Measurements from ENCODE around the gene RPS19BP1. TPM values are rescaled to one million over a fixed set of nuclear protein-coding genes. Genes with fewer than 3 reads are reported as not detected.

The RPS19BP1 gene
- total RNA-seq, 2 experiments from 2014 or later, result 65.8 to 69.7 TPM

DNA sequence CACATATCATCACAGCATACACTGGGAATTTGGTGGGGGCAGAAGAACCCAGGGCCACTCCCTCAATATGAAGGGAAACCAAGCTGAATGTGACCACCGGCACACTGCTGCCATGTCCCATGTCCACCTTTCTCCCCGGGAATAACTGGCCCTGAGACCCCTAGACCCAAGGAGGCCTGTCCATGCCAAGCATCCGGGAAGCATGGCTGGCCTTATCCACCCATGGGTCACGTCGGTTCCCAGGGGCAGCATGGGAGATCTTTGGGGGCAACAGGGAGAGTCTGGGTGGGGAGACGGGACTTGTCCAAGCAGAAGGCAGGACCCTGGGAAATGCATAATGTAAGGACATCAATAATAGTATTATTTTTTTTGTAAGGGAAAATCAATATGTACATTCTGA, 40.9 kb downstream of the RPS19BP1 start:
- Mint-ChIP-seq H3K4me3 (no peak overlapping the region), H3K9me3 (no peaks in the 10 kb centered on the region), H3K27ac (no peak overlapping the region), H3K36me3 (ENCODE audit: low read depth) (no peaks in the 10 kb centered on the region), H3K27me3 (no peaks in the 10 kb centered on the region), H3K4me1 (ENCODE audit: low read depth) (peaks cover 17% of the 10 kb centered on the region)
- peaks cover 29% of the 10 kb centered on the region for H3K4me1 ChIP-seq (ENCODE audit: insufficient read depth, low read length)
- no peak for TF ChIP-seq CTCF (IDR thresholded peaks at IDR 0.05)
- POLR2A ChIA-PET, result interaction anchor here (1.6 to 2.9 kb wide), 2 partner anchors 29 to 172 kb away, joined by 5 to 18 read pairs; partner anchors contain the start of genes ATF4 and RPL3
- CTCF ChIA-PET, result no interaction called here
- ATAC-seq (ENCODE audit: poor library complexity) (no peak), DNase-seq (no peak)
- no peak overlapping the region for H3K27ac ChIP-seq (ENCODE audit: low read depth in 1 of 2, low read length in 2 of 2)
- H3K4me3 ChIP-seq (ENCODE audit: low read length), result no peak overlapping the region
- intact Hi-C loops (cut with DNase I, micrococcal nuclease), result loop anchor here in 1 of 2 experiments (5.0 kb wide), 1 partner anchor 531 kb away; no protein-coding TSS in a partner anchor
- H3K27me3 ChIP-seq (ENCODE audit: control insufficient read depth in 1 of 2, insufficient read depth in 2 of 2, low read length in 2 of 2), result no peaks in the 10 kb centered on the region
- no peaks in the 10 kb centered on the region for H3K36me3 ChIP-seq (ENCODE audit: insufficient read depth, low read length)
- H3K9me3 ChIP-seq (ENCODE audit: control insufficient read depth in 1 of 2, insufficient read depth in 1 of 2, low read length in 2 of 2), result no peaks in the 10 kb centered on the region

GRCh38 chr22:39490966-39491680, 41.4 kb downstream of the RPS19BP1 start:
- DNase-seq (no peak), ATAC-seq (ENCODE audit: poor library complexity) (no peak)
- ChIA-PET POLR2A (interaction anchor here (1.2 to 2.9 kb wide), 4 partner anchors 11 to 172 kb away, joined by 4 to 18 read pairs (median 6); partner anchors contain the start of genes ATF4, MIEF1 and RPL3), CTCF (interaction anchor here (1.0 to 1.6 kb wide), 2 partner anchors 9 to 39 kb away, joined by 3 to 15 read pairs; no protein-coding TSS in a partner anchor)
- H3K9me3 Mint-ChIP-seq, result no peaks in the 10 kb centered on the region
- H3K36me3 Mint-ChIP-seq (ENCODE audit: low read depth), result no peaks in the 10 kb centered on the region
- Histone ChIP-seq H3K4me3 (ENCODE audit: low read length) (no peak overlapping the region), H3K27ac (ENCODE audit: low read depth in 1 of 2, low read length in 2 of 2) (no peak overlapping the region), H3K27me3 (ENCODE audit: control insufficient read depth in 1 of 2, insufficient read depth in 2 of 2, low read length in 2 of 2) (no peaks in the 10 kb centered on the region), H3K36me3 (ENCODE audit: insufficient read depth, low read length) (no peaks in the 10 kb centered on the region), H3K9me3 (ENCODE audit: control insufficient read depth in 1 of 2, insufficient read depth in 1 of 2, low read length in 2 of 2) (no peaks in the 10 kb centered on the region), H3K4me1 (ENCODE audit: insufficient read depth, low read length) (peaks cover 23% of the 10 kb centered on the region)
- intact Hi-C loops (cut with DNase I, micrococcal nuclease), result loop anchor here in 1 of 2 experiments (5.0 kb wide), 1 partner anchor 531 kb away; no protein-coding TSS in a partner anchor
- H3K27ac Mint-ChIP-seq, result no peak overlapping the region
- H3K27me3 Mint-ChIP-seq, result no peaks in the 10 kb centered on the region
- H3K4me3 Mint-ChIP-seq, result no peak overlapping the region
- TF ChIP-seq CTCF (IDR thresholded peaks at IDR 0.05), result no peak
- peaks cover 13% of the 10 kb centered on the region for H3K4me1 Mint-ChIP-seq (ENCODE audit: low read depth)

GRCh38 chr22:39490135-39490798, 42.3 kb downstream of the RPS19BP1 start:
- TF ChIP-seq CTCF (IDR thresholded peaks at IDR 0.05), result no peak
- no peak overlapping the region for H3K4me3 Mint-ChIP-seq
- no peaks in the 10 kb centered on the region for H3K27me3 Mint-ChIP-seq
- Histone ChIP-seq H3K36me3 (ENCODE audit: insufficient read depth, low read length) (no peaks in the 10 kb centered on the region), H3K4me1 (ENCODE audit: insufficient read depth, low read length) (peaks cover 18% of the 10 kb centered on the region), H3K4me3 (ENCODE audit: low read length) (no peak overlapping the region), H3K9me3 (ENCODE audit: control insufficient read depth in 1 of 2, insufficient read depth in 1 of 2, low read length in 2 of 2) (no peaks in the 10 kb centered on the region), H3K27me3 (ENCODE audit: control insufficient read depth in 1 of 2, insufficient read depth in 2 of 2, low read length in 2 of 2) (no peaks in the 10 kb centered on the region), H3K27ac (ENCODE audit: low read depth in 1 of 2, low read length in 2 of 2) (no peak overlapping the region)
- peaks cover 12% of the 10 kb centered on the region for H3K4me1 Mint-ChIP-seq (ENCODE audit: low read depth)
- H3K36me3 Mint-ChIP-seq (ENCODE audit: low read depth), result no peaks in the 10 kb centered on the region
- ATAC-seq (ENCODE audit: poor library complexity) (peak; percentile 100), DNase-seq (peak; percentile 52 to 91 (median 76))
- H3K27ac Mint-ChIP-seq, result no peak overlapping the region
- POLR2A ChIA-PET, result interaction anchor here (0.6 to 2.9 kb wide), 7 partner anchors 12 to 554 kb away, joined by 3 to 18 read pairs (median 4); partner anchors contain the start of genes ATF4, MIEF1, RPL3 and TAB1
- CTCF ChIA-PET, result interaction anchor here (1.0 to 1.6 kb wide), 4 partner anchors 8 to 91 kb away, joined by 3 to 15 read pairs (median 6); partner anchors contain the start of gene TAB1
- intact Hi-C loops (cut with DNase I, micrococcal nuclease), result loop anchor here in 1 of 2 experiments (5.0 kb wide), 1 partner anchor 532 kb away; no protein-coding TSS in a partner anchor
- H3K9me3 Mint-ChIP-seq, result no peaks in the 10 kb centered on the region

All from CD4-positive, alpha-beta T cell (primary cell).